Skin epidermis (tissue), 12 donors: ENCODE measurements around the gene POLRMT.
"Not testable (repeated sequence)": the region's sequence is repeated elsewhere in the genome, so short reads cannot be mapped to it uniquely, and the experiment has no call there.

Experiments used
- H3K27ac ChIP-seq, 21 experiments: fragments of 200-600 bp; sonication (generic) in 11 of 21; one replicate each; pipeline ENCODE4 v1.5.0; 2020; ENCODE audit warnings: mild to moderate bottlenecking in 3 of 21, inconsistent platforms in 2 of 21, moderate library complexity in 2 of 21
- H3K4me3 ChIP-seq, 7 experiments: fragments of 200-600 bp; sonication (generic) in 2 of 7; one replicate each; pipeline ENCODE4 v1.5.0; 2020; ENCODE audit warnings: inconsistent platforms in 2 of 7, mild to moderate bottlenecking in 2 of 7, moderate library complexity in 1 of 7

The POLRMT gene

GRCh38 chr19:617551-618246 is 15.6 kb downstream of the POLRMT start:
- H3K27ac ChIP-seq: no peak overlapping the region
- no peak overlapping the region for H3K4me3 ChIP-seq

GRCh38 chr19:616747-617526 is 16.4 kb downstream of the POLRMT start:
- Histone ChIP-seq H3K4me3 (no peak overlapping the region), H3K27ac (peak overlapping the region in 1 of 21 experiments; percentile 14)

- H3K27ac ChIP-seq: no peak overlapping the region
- H3K4me3 ChIP-seq: no peak overlapping the region
Observed at GRCh38 chr19:616062-616700, 17.2 kb downstream of the POLRMT start.

GRCh38 chr19:615619-616018 is 17.7 kb downstream of the POLRMT start:
- Histone ChIP-seq H3K4me3 (no peak overlapping the region), H3K27ac (no peak overlapping the region)

- Histone ChIP-seq H3K27ac (no peak overlapping the region), H3K4me3 (no peak overlapping the region)
Observed at GRCh38 chr19:613732-614567, 19.4 kb downstream of the POLRMT start.

- Histone ChIP-seq H3K4me3 (no peak overlapping the region), H3K27ac (no peak overlapping the region)
Observed at GRCh38 chr19:612941-613340, 20.4 kb downstream of the POLRMT start.

- Histone ChIP-seq H3K4me3 (peak overlapping the region in 3 of 7 experiments; percentile 4 to 32 (median 31)), H3K27ac (peak overlapping the region in 13 of 21 experiments; percentile 59 to 87 (median 72))
Observed at GRCh38 chr19:611481-611868, 21.9 kb downstream of the POLRMT start.

- H3K4me3 ChIP-seq: peak overlapping the region; percentile 16 to 32 (median 28)
- peak overlapping the region; percentile 6 to 87 (median 67) for H3K27ac ChIP-seq
Observed at GRCh38 chr19:610801-611480, 22.4 kb downstream of the POLRMT start.

- Histone ChIP-seq H3K27ac (peak overlapping the region; percentile 6 to 87 (median 67)), H3K4me3 (peak overlapping the region; percentile 16 to 32 (median 28))
Observed at GRCh38 chr19:610071-610800, 23.1 kb downstream of the POLRMT start.

- H3K4me3 ChIP-seq: no peak overlapping the region
- peak overlapping the region in 3 of 21 experiments; percentile 60 to 83 (median 65) for H3K27ac ChIP-seq
Observed at GRCh38 chr19:609004-609346, 24.4 kb downstream of the POLRMT start.

GRCh38 chr19:608155-609003 is 25.0 kb downstream of the POLRMT start:
- no peak overlapping the region for H3K4me3 ChIP-seq
- peak overlapping the region in 1 of 21 experiments; percentile 83 for H3K27ac ChIP-seq

GRCh38 chr19:607301-608154 is 25.8 kb downstream of the POLRMT start:
- no peak overlapping the region for H3K27ac ChIP-seq
- H3K4me3 ChIP-seq: no peak overlapping the region

- not testable (repeated sequence) for H3K27ac ChIP-seq, H3K4me3 ChIP-seq
Observed at GRCh38 chr19:605061-605971, 28.0 kb downstream of the POLRMT start.

GRCh38 chr19:604355-604754 is 29.0 kb downstream of the POLRMT start:
- no peak overlapping the region for H3K27ac ChIP-seq
- H3K4me3 ChIP-seq: no peak overlapping the region

- H3K27ac ChIP-seq, H3K4me3 ChIP-seq: not testable (repeated sequence)
Observed at GRCh38 chr19:603779-604178, 29.6 kb downstream of the POLRMT start.

GRCh38 chr19:603302-603639 is 30.1 kb downstream of the POLRMT start:
- H3K4me3 ChIP-seq, H3K27ac ChIP-seq: not testable (repeated sequence)
